Heart left ventricle (tissue), 16 donors: ENCODE results near the gene CYP2R1. TPM values are rescaled to one million over a fixed set of nuclear protein-coding genes. Genes with fewer than 3 reads are reported as not detected.

Source experiments
- ATAC-seq, 4 donors: fragments of 200-7000 bp; cut with Tn5 transposase; one replicate each; pipeline ENCODE4 v1.9.1; 2020 to 2022; ENCODE audit warnings: moderate library complexity in 4 of 4, mild to moderate bottlenecking in 3 of 4, moderate number of reproducible peaks in 1 of 4
- DNase-seq, 5 donors: peaks; one replicate each; pipeline ENCODE4 v3.0.0-alpha.2; 2020
- H3K27ac ChIP-seq, 12 donors: fragments of 200-600 bp; sonication (generic) in 4 of 12; one replicate each; pipeline versions ENCODE4 v1.5.0 to v1.8.0; 2016 to 2022; ENCODE audit warnings: mild to moderate bottlenecking in 2 of 12
- H3K27me3 ChIP-seq, 9 donors: fragments of 200-600 bp; sonication (generic) in 2 of 9; one replicate each; pipeline versions ENCODE4 v1.5.1 to v1.8.0; 2016 to 2022; ENCODE audit warnings: mild to moderate bottlenecking in 3 of 9
- H3K36me3 ChIP-seq, 9 donors: fragments of 200-600 bp; sonication (generic) in 2 of 9; one replicate each; pipeline versions ENCODE4 v1.5.0 to v1.8.0; 2018 to 2022; ENCODE audit warnings: mild to moderate bottlenecking in 2 of 9
- H3K4me1 ChIP-seq, 12 donors: fragments of 200-600 bp; sonication (generic) in 4 of 12; one replicate each; pipeline versions ENCODE4 v1.5.0 to v1.8.0; 2016 to 2022; ENCODE audit warnings: mild to moderate bottlenecking in 3 of 12
- H3K4me3 ChIP-seq, 12 donors: fragments of 200-600 bp; sonication (generic) in 4 of 12; one replicate each; pipeline versions ENCODE4 v1.5.0 to v1.8.0; 2017 to 2022; ENCODE audit warnings: mild to moderate bottlenecking in 9 of 12, moderate library complexity in 4 of 12
- H3K9me3 ChIP-seq, 12 donors: fragments of 200-600 bp; sonication (generic) in 4 of 12; one replicate each; pipeline versions ENCODE4 v1.5.0 to v1.8.0; 2016 to 2022; ENCODE audit warnings: mild to moderate bottlenecking in 1 of 12
- CTCF ChIP-seq, 12 donors: fragments of 200-600 bp; sonication (generic) in 4 of 12; IDR thresholded peaks; one replicate each; pipeline versions ENCODE4 v1.5.0 to v1.8.0; 2018 to 2022; ENCODE audit warnings: antibody characterized with exemption in 12 of 12, mild to moderate bottlenecking in 5 of 12
- POLR2A ChIP-seq, 2 donors: fragments of 450-650 bp; IDR thresholded peaks; one replicate each; pipeline ENCODE4 v1.6.1; 2017; ENCODE audit warnings: antibody characterized with exemption in 2 of 2, mild to moderate bottlenecking in 2 of 2, moderate library complexity in 2 of 2
- WGBS, 4 donors: extraction: QIAGEN DNeasy Blood & Tissue Kit in 2 of 4; methylation state at CpG; one replicate each; pipeline versions ENCODE4 v1.1.5 to v1.1.7; 2013 to 2018; 5-methylcytosine and 5-hydroxymethylcytosine counted together
- intact Hi-C, 10 donors: fragments of 100-400 bp; cut with DNase I; formaldehyde crosslinking; loops; one replicate each; pipeline versions ENCODE4 v1.11.1 to v1.14.2; 2022
- polyA plus RNA-seq, 2 donors: library from polyadenylated mRNA; stranded (reverse); fragments of 200-250 nt; gene quantifications; one replicate each; pipeline ENCODE4 v1.2.3, GENCODE V29; 2013
- total RNA-seq, 9 donors: library from RNA; depleted of rRNA in 2 of 9; stranded (reverse); fragments of >200 nt in 2 of 9; fragmentation: NEBNext Ultra II Directional in 3 of 9; extraction: Animal tissue kit (Norgen Biotek cat#: 25700) in 3 of 9; gene quantifications; one replicate each; pipeline versions ENCODE4 v1.1.0 to v1.2.4, GENCODE V29; 2016 to 2023
- donor health status: ischemic (EF 13 %, LVEDD 7.1; RV severe dilation, severe dysfunction).
- donor health status: healthy with polysubstance abuse.
- donor health status: DM: no; HTN: yes; CAD: no.
- donor health status: DM: no; HTN: no; CAD: no.
- donor health status: ischemic (EF 25% LVEDD 6.9; RV normal size, moderate dysfunction).
- donor health status: ischemic (EF 25% LVEDD 5.7; RV mildly dilated, moderate dysfunction).
- donor health status: healthy.
- donor health status: DM: yes; HTN: yes; CAD: no.
- donor health status: ischemic (EF 35%, LVEDD 5.7; RV mildly dilated, moderate dysfunction).
- donor health status: nonischemic (EF 11% LVEDD 7.7; RV severe dilation, severe dysfunction).
- donor health status: DM: yes; HTN: yes; CAD: no.
- donor health status: PGD.
- donor health status: ischemic (EF 29% LVEDD 5.4; RV normal size, mild dysfunction).
- donor health status: nonischemic (EF 23%, LVEDD 6.1; RV moderate dilation, normal function).

CYP2R1 gene
- total and polyA plus RNA-seq, 11 donors = 4.4 to 13.7 (median 7.6) TPM

DNA sequence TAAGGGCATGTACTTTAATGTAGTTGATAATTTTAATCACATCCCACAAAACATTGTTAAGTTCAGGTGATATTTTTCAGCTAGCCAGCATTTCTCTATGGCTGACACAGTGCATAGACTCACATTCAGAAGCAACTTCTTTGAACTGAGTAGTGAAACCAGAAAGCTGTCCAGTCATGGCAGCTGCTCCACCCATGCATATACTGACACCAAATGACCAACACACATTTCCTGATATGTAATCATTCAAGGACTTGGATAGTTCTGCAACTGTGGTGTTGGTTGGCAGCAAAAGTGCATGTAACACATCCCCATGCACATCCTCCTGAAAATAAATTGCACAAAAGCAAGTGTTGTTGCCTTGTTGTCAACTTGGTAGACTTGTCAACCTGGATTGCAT is 40.4 kb upstream of the CYP2R1 start:
- TF ChIP-seq CTCF (IDR thresholded peaks at IDR 0.05) (no peak), POLR2A (IDR thresholded peaks at IDR 0.05) (no peak)
- Histone ChIP-seq H3K27ac (no peak overlapping the region), H3K4me3 (no peak overlapping the region), H3K4me1 (no peaks in the 10 kb centered on the region), H3K27me3 (peaks cover 0 to 5% (median 0%) of the 10 kb centered on the region in 9 donors), H3K36me3 (no peaks in the 10 kb centered on the region), H3K9me3 (peaks cover 0 to 12% (median 0%) of the 10 kb centered on the region in 12 donors)
- intact Hi-C loops = no loop called here
- no peak for DNase-seq
- ATAC-seq = no peak

DNA sequence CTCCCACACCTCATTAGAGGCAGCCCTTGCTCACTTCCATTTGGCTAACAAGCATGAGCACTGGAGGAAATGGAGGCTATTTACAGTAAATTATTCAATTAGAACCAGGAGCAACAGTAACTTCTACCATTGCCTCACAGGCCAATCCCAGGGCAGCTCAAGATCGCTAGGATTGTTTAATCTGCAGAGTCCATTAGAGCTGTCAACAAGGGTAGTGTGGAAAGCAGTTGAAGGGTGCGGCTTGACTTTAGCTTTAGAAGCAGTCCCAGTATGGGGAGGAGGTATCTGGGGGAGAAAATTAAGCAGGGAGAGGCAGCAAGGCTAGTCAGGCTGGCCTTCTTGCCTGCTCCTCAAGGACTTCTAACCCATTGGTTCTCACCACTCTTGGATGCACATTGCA is 38.3 kb upstream of the CYP2R1 start:
- ATAC-seq (no peak), DNase-seq (no peak)
- H3K27ac ChIP-seq = no peak overlapping the region
- TF ChIP-seq CTCF (IDR thresholded peaks at IDR 0.05) (no peak), POLR2A (IDR thresholded peaks at IDR 0.05) (no peak)
- H3K4me1 ChIP-seq = no peaks in the 10 kb centered on the region
- H3K4me3 ChIP-seq = no peak overlapping the region
- H3K36me3 ChIP-seq = no peaks in the 10 kb centered on the region
- intact Hi-C loops = no loop called here
- peaks cover 0 to 12% (median 0%) of the 10 kb centered on the region in 12 donors for H3K9me3 ChIP-seq
- WGBS, 4 donors = 27 to 37% (median 30%) methylated on average over 2 of the region's 2 CpGs
- peaks cover 0 to 5% (median 0%) of the 10 kb centered on the region in 9 donors for H3K27me3 ChIP-seq

GRCh38 chr11:14927146-14927545 is 35.1 kb upstream of the CYP2R1 start:
- H3K4me3 ChIP-seq = no peak overlapping the region
- TF ChIP-seq CTCF (IDR thresholded peaks at IDR 0.05) = no peak
- TF ChIP-seq POLR2A (IDR thresholded peaks at IDR 0.05) = no peak
- H3K4me1 ChIP-seq = no peaks in the 10 kb centered on the region
- intact Hi-C loops = loop anchor here in 1 of 10 donors (5.0 kb wide), 1 partner anchor 145 kb away; the partner anchor contains the start of gene CALCB
- DNase-seq (no peak), ATAC-seq (no peak)
- peaks cover 0 to 8% (median 0%) of the 10 kb centered on the region in 9 donors for H3K27me3 ChIP-seq
- H3K9me3 ChIP-seq = peaks cover 0 to 12% (median 0%) of the 10 kb centered on the region in 12 donors
- no peak overlapping the region for H3K27ac ChIP-seq
- H3K36me3 ChIP-seq = no peaks in the 10 kb centered on the region

- no peak for DNase-seq
- Histone ChIP-seq H3K27ac (no peak overlapping the region), H3K27me3 (peaks cover 0 to 4% (median 0%) of the 10 kb centered on the region in 9 donors), H3K9me3 (peaks cover 0 to 12% (median 0%) of the 10 kb centered on the region in 12 donors), H3K36me3 (no peaks in the 10 kb centered on the region), H3K4me1 (no peaks in the 10 kb centered on the region), H3K4me3 (no peak overlapping the region)
- 86 to 90% (median 88%) methylated on average over 3 of the region's 3 CpGs for WGBS, 4 donors
- intact Hi-C loops = no loop called here
- no peak for ATAC-seq
- TF ChIP-seq CTCF (IDR thresholded peaks at IDR 0.05) = no peak
- no peak for TF ChIP-seq POLR2A (IDR thresholded peaks at IDR 0.05)
Observed at GRCh38 chr11:14924318-14924717, 32.3 kb upstream of the CYP2R1 start.
